Mesendoderm (in vitro differentiated cells): ENCODE results near the gene TMEM100.

Source experiments
- DNase-seq: peaks from one replicate; pipeline ENCODE4 v3.0.0; 2013
- H2AK5ac ChIP-seq: 2 replicates; pipeline ENCODE4 v1.6.1; 2013; ENCODE audit warnings: low read length, inconsistent platforms
- H2BK120ac ChIP-seq: 2 replicates; pipeline ENCODE4 v1.6.1; 2013; ENCODE audit warnings: low read depth, mild to moderate bottlenecking, low read length, moderate library complexity, mixed read lengths
- H2BK15ac ChIP-seq: replicated peaks from 2 replicates; pipeline ENCODE4 v1.6.1; 2013; ENCODE audit warnings: low read depth, mild to moderate bottlenecking, moderate library complexity
- H2BK5ac ChIP-seq: 2 replicates; pipeline ENCODE4 v1.6.1; 2013; ENCODE audit warnings: low read length, inconsistent platforms
- H3K18ac ChIP-seq: 2 replicates; pipeline ENCODE4 v1.6.1; 2013; ENCODE audit warnings: mild to moderate bottlenecking, low read length, mixed read lengths
- H3K23ac ChIP-seq: one replicate; pipeline ENCODE4 v1.6.1; 2013; ENCODE audit warnings: low read length
- H3K27ac ChIP-seq: 2 replicates; pipeline ENCODE4 v1.5.1; 2013; ENCODE audit warnings: low read depth, mild to moderate bottlenecking, inconsistent platforms, low read length, moderate library complexity
- H3K27me3 ChIP-seq: 2 replicates; pipeline ENCODE4 v1.6.1; 2013; ENCODE audit warnings: low read length, control low read depth, mild to moderate bottlenecking, inconsistent platforms; ENCODE audit not compliant: insufficient read depth, poor library complexity
- H3K36me3 ChIP-seq: 2 replicates; pipeline ENCODE4 v1.6.1; 2013; ENCODE audit warnings: low read length, inconsistent platforms; ENCODE audit not compliant: control insufficient read depth, insufficient read depth
- H3K4ac ChIP-seq: one replicate; pipeline ENCODE4 v1.6.1; 2013; ENCODE audit warnings: low read depth, mild to moderate bottlenecking, low read length, moderate library complexity
- H3K4me1 ChIP-seq: 2 replicates; pipeline ENCODE4 v1.6.1; 2013; ENCODE audit warnings: low read depth, low read length, inconsistent platforms; ENCODE audit not compliant: control insufficient read depth
- H3K4me2 ChIP-seq: 2 replicates; pipeline ENCODE4 v1.6.1; 2013; ENCODE audit warnings: low read length
- H3K4me3 ChIP-seq: 2 replicates; pipeline ENCODE4 v1.5.1; 2013; ENCODE audit warnings: mild to moderate bottlenecking, low read length
- H3K56ac ChIP-seq: one replicate; pipeline ENCODE4 v1.6.1; 2013; ENCODE audit warnings: low read length
- H3K79me1 ChIP-seq: 2 replicates; pipeline ENCODE4 v1.6.1; 2013; ENCODE audit warnings: low read length, inconsistent platforms
- H3K79me2 ChIP-seq: 2 replicates; pipeline ENCODE4 v1.6.1; 2013; ENCODE audit warnings: mild to moderate bottlenecking, low read length; ENCODE audit not compliant: control insufficient read depth, insufficient read depth
- H3K9ac ChIP-seq: 2 replicates; pipeline ENCODE4 v1.6.1; 2013; ENCODE audit warnings: low read length, inconsistent platforms
- H4K5ac ChIP-seq: one replicate; pipeline ENCODE4 v1.6.1; 2013; ENCODE audit warnings: low read length
- H4K8ac ChIP-seq: one replicate; pipeline ENCODE4 v1.6.1; 2013; ENCODE audit warnings: low read depth, mild to moderate bottlenecking, control low read depth, low read length, moderate library complexity
- WGBS: extraction: QIAGEN DNeasy Blood & Tissue Kit; methylation state at CpG from one replicate; pipeline ENCODE4 v1.1.7; 2013; ENCODE audit warnings: low lambda C conversion rate, missing lambda C conversion rate; ENCODE audit not compliant: insufficient coverage; ENCODE audit errors: extremely low coverage; 5-methylcytosine and 5-hydroxymethylcytosine counted together

The TMEM100 gene

DNA sequence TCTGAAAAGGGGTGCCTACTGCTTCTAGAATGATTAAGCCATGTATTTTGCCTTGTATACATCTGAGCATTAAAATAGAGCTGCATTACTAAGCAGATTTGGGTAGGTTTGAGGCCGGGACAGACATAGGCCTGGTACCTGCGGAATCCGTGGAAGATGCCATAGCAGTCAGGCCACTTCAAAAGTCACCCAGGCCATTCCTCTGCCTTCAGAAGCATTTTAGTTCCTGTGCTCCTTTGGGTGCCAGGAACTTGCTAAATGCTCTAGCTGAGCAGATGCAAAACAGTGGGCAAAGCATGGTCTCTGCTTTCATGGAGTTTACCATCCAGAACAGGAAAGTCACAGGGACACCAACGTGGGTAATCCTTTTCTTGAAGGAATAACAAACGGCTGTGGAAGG lies 5.7 kb upstream of the TMEM100 start:
- Histone ChIP-seq H4K5ac (no peak overlapping the region), H2AK5ac (no peak overlapping the region), H2BK15ac (no peak overlapping the region), H3K18ac (peak overlapping the region; percentile 81), H3K9ac (no peak overlapping the region), H3K4me2 (no peak overlapping the region), H3K4ac (no peak overlapping the region), H4K8ac (no peak overlapping the region), H3K23ac (no peak overlapping the region), H3K36me3 (no peaks in the 10 kb centered on the region), H3K56ac (no peak overlapping the region), H3K79me1 (no peaks in the 10 kb centered on the region), H3K4me3 (no peak overlapping the region), H2BK5ac (no peak overlapping the region), H3K27me3 (no peaks in the 10 kb centered on the region), H3K27ac (no peak overlapping the region), H3K4me1 (no peaks in the 10 kb centered on the region), H3K79me2 (no peaks in the 10 kb centered on the region), H2BK120ac (peak overlapping the region; percentile 82)
- no CpG with 5 or more reads among the region's 5 CpGs for WGBS
- DNase-seq: no peak

DNA sequence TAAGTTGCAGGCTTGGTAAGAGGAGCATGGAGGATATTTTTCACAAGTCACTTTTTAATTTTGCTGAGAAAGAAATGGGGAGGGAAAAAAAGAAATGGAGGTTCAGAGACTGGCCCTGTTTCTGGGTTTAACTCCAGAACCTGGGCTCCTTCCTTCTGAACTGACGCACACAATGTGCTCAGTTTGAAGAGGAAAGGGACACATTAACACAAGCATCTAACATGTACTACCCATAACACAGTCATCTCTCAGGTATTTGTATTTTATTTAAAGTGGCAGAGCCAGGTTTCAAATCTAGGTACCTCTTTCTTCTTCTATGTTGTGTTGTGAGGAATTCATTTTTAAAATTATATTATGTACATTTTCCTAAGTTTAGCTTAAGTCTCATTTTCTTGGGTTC lies 5.3 kb upstream of the TMEM100 start:
- Histone ChIP-seq H3K4me2 (no peak overlapping the region), H4K5ac (no peak overlapping the region), H2BK15ac (no peak overlapping the region), H2BK120ac (no peak overlapping the region), H4K8ac (no peak overlapping the region), H3K79me1 (no peaks in the 10 kb centered on the region), H3K56ac (no peak overlapping the region), H3K4me3 (no peak overlapping the region), H3K4ac (no peak overlapping the region), H3K27ac (no peak overlapping the region), H3K36me3 (no peaks in the 10 kb centered on the region), H3K9ac (no peak overlapping the region), H3K27me3 (no peaks in the 10 kb centered on the region), H3K18ac (no peak overlapping the region), H3K4me1 (no peaks in the 10 kb centered on the region), H2AK5ac (no peak overlapping the region), H3K79me2 (no peaks in the 10 kb centered on the region), H3K23ac (no peak overlapping the region), H2BK5ac (no peak overlapping the region)
- WGBS: no CpG with 5 or more reads among the region's 1 CpG
- peak; percentile 21 for DNase-seq

DNA sequence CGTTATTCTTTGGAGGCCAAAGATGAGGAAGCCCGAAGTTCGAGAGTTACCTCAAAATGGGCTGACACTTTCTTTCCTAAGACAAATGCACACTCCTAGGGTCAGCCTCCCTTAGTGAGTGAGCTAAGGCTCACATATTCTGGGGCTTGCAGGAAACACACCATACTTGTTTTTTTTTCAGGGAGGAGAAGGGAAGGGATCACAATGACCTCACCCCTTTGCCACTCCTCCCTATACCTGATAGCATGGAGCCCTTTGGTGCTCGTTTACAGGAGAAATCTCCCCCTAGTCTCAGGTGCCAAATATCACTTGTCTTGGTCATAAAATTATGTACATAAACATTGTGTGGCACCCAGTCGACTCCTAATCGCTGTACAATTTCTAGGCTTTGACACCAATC lies 4.6 kb upstream of the TMEM100 start:
- Histone ChIP-seq H3K4me3 (no peak overlapping the region), H3K4me1 (peaks cover 3% of the 10 kb centered on the region)
- no CpG with 5 or more reads among the region's 6 CpGs for WGBS

DNA sequence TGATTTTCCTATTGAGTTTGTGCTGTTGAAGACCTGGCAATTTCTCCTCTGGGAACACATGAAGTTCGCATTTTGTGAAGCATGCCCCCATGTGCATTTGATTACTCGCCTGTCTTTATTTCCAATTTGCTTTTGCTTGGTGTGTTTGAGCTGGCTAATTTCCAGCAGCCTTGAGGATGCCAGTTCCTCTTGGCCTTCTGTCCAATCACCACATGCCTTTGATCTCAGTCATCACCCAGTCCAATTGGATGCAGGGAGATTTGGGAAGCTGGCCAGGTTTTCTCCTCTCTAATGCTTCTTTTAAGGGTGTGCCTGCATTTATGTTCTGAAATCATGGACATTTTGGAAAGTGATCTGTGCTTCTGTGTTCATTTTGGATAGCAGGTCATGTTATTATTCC lies 3.8 kb upstream of the TMEM100 start:
- H2BK120ac ChIP-seq: no peak overlapping the region
- no peak overlapping the region for H3K4ac ChIP-seq
- no peak overlapping the region for H3K18ac ChIP-seq
- no peaks in the 10 kb centered on the region for H3K36me3 ChIP-seq
- H4K8ac ChIP-seq: no peak overlapping the region
- H2AK5ac ChIP-seq: no peak overlapping the region
- no peak overlapping the region for H3K27ac ChIP-seq
- DNase-seq: no peak
- H3K27me3 ChIP-seq: no peaks in the 10 kb centered on the region
- WGBS: no CpG with 5 or more reads among the region's 2 CpGs
- no peak overlapping the region for H2BK5ac ChIP-seq
- no peaks in the 10 kb centered on the region for H3K79me2 ChIP-seq
- no peaks in the 10 kb centered on the region for H3K79me1 ChIP-seq
- no peak overlapping the region for H3K9ac ChIP-seq
- no peak overlapping the region for H4K5ac ChIP-seq
- peaks cover 3% of the 10 kb centered on the region for H3K4me1 ChIP-seq
- no peak overlapping the region for H3K23ac ChIP-seq
- H3K4me2 ChIP-seq: no peak overlapping the region
- H3K56ac ChIP-seq: no peak overlapping the region
- H3K4me3 ChIP-seq: no peak overlapping the region
- no peak overlapping the region for H2BK15ac ChIP-seq

More for the DNA sequence above, 4.6 kb upstream of the TMEM100 start:
- Histone ChIP-seq H4K5ac (no peak overlapping the region), H3K9ac (no peak overlapping the region), H3K4me2 (no peak overlapping the region), H3K18ac (peak overlapping the region; percentile 9), H4K8ac (peak overlapping the region; percentile 76), H3K4ac (no peak overlapping the region), H3K36me3 (no peaks in the 10 kb centered on the region), H3K23ac (no peak overlapping the region), H2BK5ac (no peak overlapping the region), H2BK120ac (no peak overlapping the region), H3K79me1 (no peaks in the 10 kb centered on the region), H3K79me2 (no peaks in the 10 kb centered on the region), H2BK15ac (no peak overlapping the region), H3K27me3 (no peaks in the 10 kb centered on the region), H3K56ac (no peak overlapping the region), H3K27ac (no peak overlapping the region), H2AK5ac (no peak overlapping the region)
- DNase-seq: peak; percentile 41

DNA sequence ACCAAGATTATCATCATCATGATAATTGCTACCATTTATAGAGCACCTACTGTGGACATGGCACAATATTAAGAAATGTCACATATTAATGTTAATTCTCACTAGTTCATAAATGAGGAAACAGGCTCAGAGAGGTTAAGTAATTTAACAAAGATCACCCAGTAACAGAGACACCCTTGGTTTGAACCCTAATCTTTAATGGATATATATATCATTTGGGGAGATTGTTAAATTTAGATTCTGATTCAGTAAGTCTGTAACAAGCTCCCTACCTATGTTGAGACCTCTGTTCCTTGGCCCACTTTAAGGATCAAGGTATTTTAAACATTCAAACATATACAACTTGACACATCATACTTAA lies 804 bp upstream of the TMEM100 start:
- no peak overlapping the region for H2BK5ac ChIP-seq

DNA sequence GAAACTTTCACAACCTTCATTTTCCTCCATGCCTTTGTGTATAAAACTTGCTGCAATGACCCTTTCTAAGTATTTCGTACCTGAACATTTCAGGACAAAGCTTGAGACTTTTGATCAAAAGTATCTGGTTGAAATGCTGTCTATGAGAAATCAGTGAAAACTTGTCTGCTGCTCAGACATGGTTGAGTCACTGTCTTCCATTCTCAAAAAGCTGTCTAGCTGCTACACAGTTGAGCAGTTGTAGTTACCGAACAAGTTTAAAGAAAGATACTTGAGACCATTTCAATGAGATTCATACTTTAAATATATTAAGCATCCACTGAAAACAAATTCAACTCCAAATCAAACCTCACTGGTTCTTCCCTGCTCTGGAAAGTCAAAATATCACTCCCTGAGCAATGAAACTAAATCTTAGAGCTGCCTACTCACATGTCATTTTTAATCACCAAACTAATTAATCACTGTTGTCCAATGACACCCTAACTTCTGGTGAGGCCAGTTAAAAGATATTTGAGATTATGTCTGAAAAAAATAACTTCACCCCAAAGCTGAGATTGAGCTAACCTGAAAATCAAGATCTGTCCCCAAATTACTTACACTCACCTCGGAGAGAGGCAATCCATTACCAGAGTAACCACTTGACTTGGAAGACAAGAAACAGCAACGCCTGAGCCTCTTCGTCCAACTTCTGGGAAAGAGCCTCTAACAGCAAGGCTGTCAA lies 488 bp downstream of the TMEM100 start:
- no peak overlapping the region for H3K4ac ChIP-seq
- H2BK120ac ChIP-seq: no peak overlapping the region
- no peaks in the 10 kb centered on the region for H3K36me3 ChIP-seq
- H2BK15ac ChIP-seq: no peak overlapping the region
- H3K56ac ChIP-seq: peak overlapping the region; percentile 57
- WGBS: no CpG with 5 or more reads among the region's 5 CpGs
- no peak overlapping the region for H2AK5ac ChIP-seq
- no peak overlapping the region for H4K8ac ChIP-seq
- H3K27ac ChIP-seq: no peak overlapping the region
- no peaks in the 10 kb centered on the region for H3K27me3 ChIP-seq
- no peak overlapping the region for H3K9ac ChIP-seq
- no peak overlapping the region for H3K23ac ChIP-seq
- H3K18ac ChIP-seq: peak overlapping the region; percentile 95
- H2BK5ac ChIP-seq: no peak overlapping the region
- peak overlapping the region; percentile 12 for H4K5ac ChIP-seq
- no peak overlapping the region for H3K4me3 ChIP-seq
- H3K79me2 ChIP-seq: no peaks in the 10 kb centered on the region
- peaks cover 3% of the 10 kb centered on the region for H3K4me1 ChIP-seq
- peak overlapping the region; percentile 36 for H3K4me2 ChIP-seq
- H3K79me1 ChIP-seq: no peaks in the 10 kb centered on the region
- no peak for DNase-seq

More for the DNA sequence above, 804 bp upstream of the TMEM100 start:
- Histone ChIP-seq H3K4me3 (no peak overlapping the region), H3K79me2 (no peaks in the 10 kb centered on the region), H2BK120ac (no peak overlapping the region), H2BK15ac (no peak overlapping the region), H3K4me2 (no peak overlapping the region), H4K8ac (no peak overlapping the region), H3K79me1 (no peaks in the 10 kb centered on the region), H3K18ac (no peak overlapping the region), H3K36me3 (no peaks in the 10 kb centered on the region), H3K23ac (no peak overlapping the region), H4K5ac (no peak overlapping the region), H3K4me1 (peaks cover 3% of the 10 kb centered on the region), H3K9ac (no peak overlapping the region), H3K4ac (no peak overlapping the region), H3K27me3 (no peaks in the 10 kb centered on the region), H3K27ac (no peak overlapping the region), H2AK5ac (no peak overlapping the region), H3K56ac (no peak overlapping the region)
- DNase-seq: no peak
